HG03521 (cell line): ENCODE data around the gene AGBL1.

Source experiments
- ATAC-seq: cut with Tn5 transposase; IDR thresholded peaks from one replicate; pipeline ENCODE4 v1.9.1; 2021; ENCODE audit warnings: mild to moderate bottlenecking, moderate library complexity; ENCODE audit not compliant: unreplicated experiment

The AGBL1 gene

GRCh38 chr15:86316726-86317383 is 237.2 kb downstream of the AGBL1 start:
- ATAC-seq: no peak

GRCh38 chr15:86317384-86317740 is 237.7 kb downstream of the AGBL1 start:
- ATAC-seq: no peak

- no peak for ATAC-seq
These were observed 243.0 kb downstream of the AGBL1 start for GRCh38 chr15:86322629-86323028.

GRCh38 chr15:86327230-86327865 is 247.7 kb downstream of the AGBL1 start:
- no peak for ATAC-seq

- ATAC-seq: no peak
These were observed 249.0 kb downstream of the AGBL1 start for GRCh38 chr15:86328658-86329057.

- ATAC-seq: no peak
These were observed 249.8 kb downstream of the AGBL1 start for GRCh38 chr15:86329311-86330013.

- no peak for ATAC-seq
These were observed 254.1 kb downstream of the AGBL1 start for GRCh38 chr15:86333819-86334218.

GRCh38 chr15:86336051-86336788 is 256.5 kb downstream of the AGBL1 start:
- no peak for ATAC-seq

- no peak for ATAC-seq
These were observed 257.4 kb downstream of the AGBL1 start for GRCh38 chr15:86337071-86337470.

- no peak for ATAC-seq
These were observed 267.6 kb downstream of the AGBL1 start for GRCh38 chr15:86347245-86347644.

GRCh38 chr15:86349565-86349964 is 269.9 kb downstream of the AGBL1 start:
- ATAC-seq: no peak

- ATAC-seq: no peak
These were observed 273.5 kb downstream of the AGBL1 start for GRCh38 chr15:86353213-86353612.

- no peak for ATAC-seq
These were observed 275.7 kb downstream of the AGBL1 start for GRCh38 chr15:86355361-86355760.

GRCh38 chr15:86355801-86356200 is 276.1 kb downstream of the AGBL1 start:
- ATAC-seq: no peak

GRCh38 chr15:86362555-86362954 is 282.9 kb downstream of the AGBL1 start:
- ATAC-seq: no peak

GRCh38 chr15:86373147-86373546 is 293.5 kb downstream of the AGBL1 start:
- ATAC-seq: no peak

- no peak for ATAC-seq
These were observed 296.1 kb downstream of the AGBL1 start for GRCh38 chr15:86375733-86376280.

- no peak for ATAC-seq
These were observed 298.2 kb downstream of the AGBL1 start for GRCh38 chr15:86377914-86378313.

- no peak for ATAC-seq
These were observed 302.7 kb downstream of the AGBL1 start for GRCh38 chr15:86382341-86382740.

GRCh38 chr15:86383611-86384010 is 303.9 kb downstream of the AGBL1 start:
- ATAC-seq: no peak

- no peak for ATAC-seq
These were observed 304.5 kb downstream of the AGBL1 start for GRCh38 chr15:86384186-86384585.
